HUDEP-2 (cell line): ENCODE data around the gene DAND5.

ENCODE experiments used
- DNase-seq, 76 experiments: peaks; one replicate each; lab custom pipeline; 2025; ENCODE audit not compliant: unreplicated experiment in 76 of 76; lab: John Stamatoyannopoulos, UW

DAND5 gene

DNA sequence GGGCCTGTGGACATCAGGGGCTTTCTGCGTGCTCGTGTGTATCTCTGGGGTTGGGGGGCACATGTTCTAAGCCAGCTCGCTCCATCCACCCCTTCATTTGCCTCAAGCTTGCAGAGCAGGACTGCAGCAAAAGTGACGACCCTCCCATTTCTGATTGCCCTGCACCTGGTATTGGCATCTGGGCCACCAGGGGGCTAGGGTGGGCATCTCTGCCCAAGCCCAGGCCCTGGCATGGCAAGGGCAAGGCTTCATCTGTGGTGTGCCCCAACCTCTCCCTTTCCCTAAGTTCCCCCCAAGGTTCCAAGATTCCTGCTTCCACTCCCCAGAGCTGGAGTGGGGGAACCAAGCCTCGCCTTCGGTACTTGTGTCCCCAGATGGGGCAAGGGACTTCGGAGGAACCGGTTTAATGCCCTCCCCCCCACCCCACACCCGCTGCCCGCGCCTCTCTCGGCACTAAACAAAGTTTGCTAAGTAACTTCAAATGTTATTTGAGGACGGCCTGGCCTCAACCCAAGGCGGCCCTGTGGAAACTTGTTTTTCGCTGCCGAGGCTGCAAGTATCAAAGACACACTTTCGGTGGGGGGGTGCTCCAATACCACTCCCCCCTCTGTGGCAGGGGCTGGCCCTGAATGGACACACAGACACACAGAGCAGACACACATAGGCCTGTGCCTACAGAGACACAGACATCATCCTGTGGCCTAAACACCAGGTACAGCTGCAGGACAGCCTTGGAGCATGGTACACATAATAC, 38.1 kb downstream of the DAND5 start:
- DNase-seq: no peak

GRCh38 chr19:13008926-13009787, 39.8 kb downstream of the DAND5 start:
- DNase-seq: no peak

GRCh38 chr19:13010038-13010991, 40.9 kb downstream of the DAND5 start:
- DNase-seq: no peak

- no peak for DNase-seq
These were observed 41.7 kb downstream of the DAND5 start for GRCh38 chr19:13010992-13011652.

DNA sequence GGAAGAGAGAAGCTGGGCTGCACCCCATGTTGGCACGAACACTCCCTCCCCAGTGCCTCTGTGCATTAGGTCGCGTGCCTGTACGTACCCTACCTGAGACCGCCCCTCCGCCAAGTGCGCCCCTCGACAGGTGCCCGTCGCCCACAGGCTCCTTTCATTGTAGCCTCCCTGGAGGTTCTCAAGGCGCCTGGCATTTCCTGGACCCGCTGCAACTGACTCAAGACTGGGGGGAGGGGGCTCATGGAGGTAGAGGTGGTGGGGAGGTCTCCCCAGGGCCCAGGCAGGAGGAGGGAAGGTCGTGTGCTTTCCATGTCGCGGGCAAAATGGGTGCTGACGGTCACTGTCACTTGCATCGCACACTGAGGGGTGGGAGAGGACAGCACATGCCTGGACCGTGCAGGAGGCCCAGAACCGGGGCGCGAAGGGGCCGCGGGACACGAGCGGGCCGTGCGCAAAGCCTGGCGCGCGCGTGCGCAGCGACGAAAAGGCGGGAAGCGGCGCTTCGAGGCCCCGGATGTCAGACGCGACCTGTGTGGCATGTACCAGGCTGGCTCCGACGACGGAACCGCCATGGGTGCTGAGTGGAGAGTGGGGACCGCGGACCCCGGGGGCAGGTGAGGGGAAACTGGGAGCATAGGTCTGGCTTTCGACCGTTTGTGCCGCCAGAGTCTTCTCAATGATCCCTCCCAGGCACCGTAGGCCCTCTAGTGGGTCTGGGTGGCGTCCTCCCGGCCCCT, 42.4 kb downstream of the DAND5 start:
- peak in 45 of 76 experiments; percentile 27 to 84 (median 62) for DNase-seq

- DNase-seq: no peak
These were observed 43.0 kb downstream of the DAND5 start for GRCh38 chr19:13012390-13012689.

- DNase-seq: peak in 60 of 76 experiments; percentile 32 to 87 (median 63)
These were observed 43.6 kb downstream of the DAND5 start for GRCh38 chr19:13012690-13013608.

DNA sequence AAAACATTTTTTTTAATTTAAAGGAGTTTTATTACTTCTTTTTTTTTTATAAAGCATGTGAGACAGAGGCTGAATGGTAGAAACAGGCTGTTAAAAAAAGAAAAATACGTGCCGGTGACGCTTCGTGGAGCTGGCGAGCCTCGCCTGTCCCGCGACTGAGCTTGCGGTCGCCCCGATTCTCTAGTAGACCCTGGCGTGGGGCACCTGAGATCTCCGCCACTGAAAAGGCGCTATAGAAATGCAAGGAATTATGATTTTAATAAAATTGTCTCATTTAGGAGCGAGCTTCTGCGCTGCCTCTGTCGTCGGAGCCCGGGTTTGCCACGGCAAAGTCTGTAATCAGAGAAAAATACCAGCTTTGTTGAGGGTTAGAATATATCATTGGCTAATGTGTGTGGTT, 44.3 kb downstream of the DAND5 start:
- DNase-seq: peak in 17 of 76 experiments; percentile 19 to 70 (median 46)

GRCh38 chr19:13014101-13014920, 44.9 kb downstream of the DAND5 start:
- DNase-seq: peak in 33 of 76 experiments; percentile 20 to 72 (median 33)

- DNase-seq: no peak
These were observed 45.5 kb downstream of the DAND5 start for GRCh38 chr19:13014921-13015280.

- peak in 50 of 76 experiments; percentile 24 to 88 (median 46) for DNase-seq
These were observed 46.2 kb downstream of the DAND5 start for GRCh38 chr19:13015361-13016223.

GRCh38 chr19:13016245-13016627, 46.9 kb downstream of the DAND5 start:
- peak in 15 of 76 experiments; percentile 18 to 65 (median 39) for DNase-seq

- DNase-seq: peak in 5 of 76 experiments; percentile 21 to 47 (median 31)
These were observed 47.4 kb downstream of the DAND5 start for GRCh38 chr19:13016628-13017305.

GRCh38 chr19:13017306-13018034, 48.1 kb downstream of the DAND5 start:
- DNase-seq: no peak

- no peak for DNase-seq
These were observed 48.9 kb downstream of the DAND5 start for GRCh38 chr19:13018035-13018914.
